ENCODE results near the gene CES2.
A peak's percentile ranks its signal among the peaks of the same experiment; 100 is the strongest.
"Not testable (repeated sequence)": the region's sequence is repeated elsewhere in the genome, so short reads cannot be mapped to it uniquely, and the experiment has no call there.

CES2 gene

GRCh38 chr16:66936462-66936861 is 1.1 kb downstream of the CES2 start:
- no peak for DNase-seq (ENCODE audit: low read depth in 2 of 2)

- no peak for DNase-seq (ENCODE audit: low read depth in 2 of 2)
Observed at GRCh38 chr16:66936889-66937554, 1.7 kb downstream of the CES2 start.

- no peak for DNase-seq (ENCODE audit: low read depth in 2 of 2)
Observed at GRCh38 chr16:66937725-66938337, 2.5 kb downstream of the CES2 start.

- DNase-seq (ENCODE audit: low read depth in 2 of 2): no peak
Observed at GRCh38 chr16:66939366-66939765, 4.0 kb downstream of the CES2 start.

GRCh38 chr16:66940236-66940635 is 4.9 kb downstream of the CES2 start:
- DNase-seq (ENCODE audit: low read depth in 2 of 2): no peak

- no peak for DNase-seq (ENCODE audit: low read depth in 2 of 2)
Observed at GRCh38 chr16:66942981-66943380, 7.7 kb downstream of the CES2 start.

- no peak for DNase-seq (ENCODE audit: low read depth in 2 of 2)
Observed at GRCh38 chr16:66943426-66944053, 8.2 kb downstream of the CES2 start.

GRCh38 chr16:66944054-66944441 is 8.7 kb downstream of the CES2 start:
- no peak for DNase-seq (ENCODE audit: low read depth in 2 of 2)

- not testable (repeated sequence) for DNase-seq (ENCODE audit: low read depth in 2 of 2)
Observed at GRCh38 chr16:66944971-66945370, 9.7 kb downstream of the CES2 start.

- no peak for DNase-seq (ENCODE audit: low read depth in 2 of 2)
Observed at GRCh38 chr16:66945939-66946338, 10.6 kb downstream of the CES2 start.

GRCh38 chr16:66946541-66946940 is 11.2 kb downstream of the CES2 start:
- no peak for DNase-seq (ENCODE audit: low read depth in 2 of 2)

- DNase-seq (ENCODE audit: low read depth in 2 of 2): no peak
Observed at GRCh38 chr16:66946974-66947301, 11.6 kb downstream of the CES2 start.

- DNase-seq (ENCODE audit: low read depth in 2 of 2): peak; percentile 44 to 52
Observed at GRCh38 chr16:66947302-66948065, 12.2 kb downstream of the CES2 start.

GRCh38 chr16:66948134-66948836 is 13.0 kb downstream of the CES2 start:
- no peak for DNase-seq (ENCODE audit: low read depth in 2 of 2)

- no peak for DNase-seq (ENCODE audit: low read depth in 2 of 2)
Observed at GRCh38 chr16:66948837-66949225, 13.5 kb downstream of the CES2 start.

- DNase-seq (ENCODE audit: low read depth in 2 of 2): no peak
Observed at GRCh38 chr16:66949472-66949871, 14.2 kb downstream of the CES2 start.

GRCh38 chr16:66950437-66950836 is 15.1 kb downstream of the CES2 start:
- DNase-seq (ENCODE audit: low read depth in 2 of 2): no peak

- no peak for DNase-seq (ENCODE audit: low read depth in 2 of 2)
Observed at GRCh38 chr16:66950971-66951790, 15.9 kb downstream of the CES2 start.

- no peak for DNase-seq (ENCODE audit: low read depth in 2 of 2)
Observed at GRCh38 chr16:66952430-66953110, 17.3 kb downstream of the CES2 start.

- DNase-seq (ENCODE audit: low read depth in 2 of 2): no peak
Observed at GRCh38 chr16:66953462-66954096, 18.3 kb downstream of the CES2 start.
